Astrocyte (in vitro differentiated cells and primary cell): Measurements from ENCODE around the gene ATOSB.

ENCODE experiments used
- EZH2 ChIP-seq: IDR thresholded peaks from 2 replicates; pipeline ENCODE4 v1.6.1; 2012; ENCODE audit warnings: mild to moderate bottlenecking, low read length, inconsistent platforms; ENCODE audit not compliant: insufficient read depth
- TF ChIP-seq, protein P1 (sequence below): IDR thresholded peaks from 2 replicates; pipeline ENCODE4 v1.5.1; 2011; ENCODE audit warnings: low read depth, mild to moderate bottlenecking, inconsistent platforms, low read length, moderate library complexity; ENCODE audit not compliant: insufficient read depth

DNA sequence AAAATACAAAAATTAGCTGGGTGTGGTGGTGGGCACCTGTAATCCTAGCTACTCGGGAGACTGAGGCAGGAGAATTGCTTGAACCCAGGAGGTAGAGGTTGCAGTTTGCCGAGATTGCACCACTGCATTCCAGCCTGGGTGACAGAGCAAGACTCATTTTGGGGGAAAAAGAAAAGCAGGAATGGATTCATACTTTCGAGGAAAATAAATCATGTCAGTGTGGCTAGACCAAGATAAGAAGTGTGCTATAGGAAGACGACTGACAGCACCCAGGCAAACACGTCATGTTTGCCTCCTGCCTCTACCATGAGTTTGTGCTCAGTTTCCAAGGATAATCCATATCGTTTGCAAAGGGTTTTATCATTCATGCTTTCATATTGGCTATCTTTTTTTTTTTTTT lies 19.3 kb upstream of the ATOSB start:
- TF ChIP-seq, protein P1, sequence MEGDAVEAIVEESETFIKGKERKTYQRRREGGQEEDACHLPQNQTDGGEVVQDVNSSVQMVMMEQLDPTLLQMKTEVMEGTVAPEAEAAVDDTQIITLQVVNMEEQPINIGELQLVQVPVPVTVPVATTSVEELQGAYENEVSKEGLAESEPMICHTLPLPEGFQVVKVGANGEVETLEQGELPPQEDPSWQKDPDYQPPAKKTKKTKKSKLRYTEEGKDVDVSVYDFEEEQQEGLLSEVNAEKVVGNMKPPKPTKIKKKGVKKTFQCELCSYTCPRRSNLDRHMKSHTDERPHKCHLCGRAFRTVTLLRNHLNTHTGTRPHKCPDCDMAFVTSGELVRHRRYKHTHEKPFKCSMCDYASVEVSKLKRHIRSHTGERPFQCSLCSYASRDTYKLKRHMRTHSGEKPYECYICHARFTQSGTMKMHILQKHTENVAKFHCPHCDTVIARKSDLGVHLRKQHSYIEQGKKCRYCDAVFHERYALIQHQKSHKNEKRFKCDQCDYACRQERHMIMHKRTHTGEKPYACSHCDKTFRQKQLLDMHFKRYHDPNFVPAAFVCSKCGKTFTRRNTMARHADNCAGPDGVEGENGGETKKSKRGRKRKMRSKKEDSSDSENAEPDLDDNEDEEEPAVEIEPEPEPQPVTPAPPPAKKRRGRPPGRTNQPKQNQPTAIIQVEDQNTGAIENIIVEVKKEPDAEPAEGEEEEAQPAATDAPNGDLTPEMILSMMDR = no peak
- TF ChIP-seq EZH2 = no peak
